ENCODE measurements around the gene SLC19A1.

Gene SLC19A1

GRCh38 chr21:45493401-45494001, 48.7 kb downstream of the SLC19A1 start:
- DNase-seq (ENCODE audit: low read depth in 2 of 2, low spot score in 1 of 2): no peak

- no peak for DNase-seq (ENCODE audit: low read depth in 2 of 2, low spot score in 1 of 2)
Measured at GRCh38 chr21:45492765-45493164, 49.5 kb downstream of the SLC19A1 start.

GRCh38 chr21:45491623-45492022, 50.6 kb downstream of the SLC19A1 start:
- no peak for DNase-seq (ENCODE audit: low read depth in 2 of 2, low spot score in 1 of 2)

GRCh38 chr21:45491056-45491455, 51.2 kb downstream of the SLC19A1 start:
- no peak for DNase-seq (ENCODE audit: low read depth in 2 of 2, low spot score in 1 of 2)

GRCh38 chr21:45490049-45490731, 52.0 kb downstream of the SLC19A1 start:
- DNase-seq (ENCODE audit: low read depth in 2 of 2, low spot score in 1 of 2): no peak

GRCh38 chr21:45489722-45489982, 52.6 kb downstream of the SLC19A1 start:
- no peak for DNase-seq (ENCODE audit: low read depth in 2 of 2, low spot score in 1 of 2)

- no peak for DNase-seq (ENCODE audit: low read depth in 2 of 2, low spot score in 1 of 2)
Measured at GRCh38 chr21:45488931-45489721, 53.1 kb downstream of the SLC19A1 start.

- DNase-seq (ENCODE audit: low read depth in 2 of 2, low spot score in 1 of 2): no peak
Measured at GRCh38 chr21:45487891-45488600, 54.2 kb downstream of the SLC19A1 start.

GRCh38 chr21:45487161-45487806, 55.0 kb downstream of the SLC19A1 start:
- DNase-seq (ENCODE audit: low read depth in 2 of 2, low spot score in 1 of 2): no peak

- DNase-seq (ENCODE audit: low read depth in 2 of 2, low spot score in 1 of 2): no peak
Measured at GRCh38 chr21:45486443-45487160, 55.6 kb downstream of the SLC19A1 start.

- DNase-seq (ENCODE audit: low read depth in 2 of 2, low spot score in 1 of 2): no peak
Measured at GRCh38 chr21:45485686-45486442, 56.4 kb downstream of the SLC19A1 start.

GRCh38 chr21:45484318-45484717, 57.9 kb downstream of the SLC19A1 start:
- no peak for DNase-seq (ENCODE audit: low read depth in 2 of 2, low spot score in 1 of 2)

- no peak for DNase-seq (ENCODE audit: low read depth in 2 of 2, low spot score in 1 of 2)
Measured at GRCh38 chr21:45482899-45483821, 59.1 kb downstream of the SLC19A1 start.

- no peak for DNase-seq (ENCODE audit: low read depth in 2 of 2, low spot score in 1 of 2)
Measured at GRCh38 chr21:45481977-45482898, 60.0 kb downstream of the SLC19A1 start.

GRCh38 chr21:45481566-45481965, 60.7 kb downstream of the SLC19A1 start:
- no peak for DNase-seq (ENCODE audit: low read depth in 2 of 2, low spot score in 1 of 2)

- no peak for DNase-seq (ENCODE audit: low read depth in 2 of 2, low spot score in 1 of 2)
Measured at GRCh38 chr21:45480701-45481500, 61.3 kb downstream of the SLC19A1 start.

All from stimulated activated CD8-positive, alpha-beta memory T cell treated with anti-CD3 and anti-CD28 coated beads, Interleukin-4, amount 100 ng/mL, for 1 hour (primary cell).